Fibroblast of skin of back (primary cell): ENCODE data around the gene NRG3.

Experiments
- DNase-seq: peaks from one replicate; pipeline ENCODE4 v3.0.0-alpha.2; 2013

NRG3 gene

GRCh38 chr10:82394122-82394521 lies 519.1 kb downstream of the NRG3 start:
- DNase-seq = peak; percentile 8

DNA sequence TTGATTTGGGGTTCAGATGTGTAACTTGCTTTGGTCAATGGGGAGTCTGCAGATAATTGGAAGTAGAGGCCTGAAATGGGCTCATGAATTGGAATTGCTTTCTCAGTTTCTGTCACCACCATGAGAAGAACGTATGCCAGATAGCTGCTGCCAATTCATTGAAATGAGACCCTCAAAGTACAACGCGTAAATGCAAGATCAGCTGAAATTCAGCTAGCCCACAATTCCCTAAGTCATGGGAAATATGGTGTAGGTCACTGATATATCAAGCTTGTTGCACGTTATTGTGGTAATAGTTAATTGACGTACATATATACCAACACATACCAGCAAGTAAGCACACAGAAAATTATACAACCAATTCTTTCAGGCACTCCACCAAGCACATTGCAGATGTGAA lies 520.0 kb downstream of the NRG3 start:
- no peak for DNase-seq

DNA sequence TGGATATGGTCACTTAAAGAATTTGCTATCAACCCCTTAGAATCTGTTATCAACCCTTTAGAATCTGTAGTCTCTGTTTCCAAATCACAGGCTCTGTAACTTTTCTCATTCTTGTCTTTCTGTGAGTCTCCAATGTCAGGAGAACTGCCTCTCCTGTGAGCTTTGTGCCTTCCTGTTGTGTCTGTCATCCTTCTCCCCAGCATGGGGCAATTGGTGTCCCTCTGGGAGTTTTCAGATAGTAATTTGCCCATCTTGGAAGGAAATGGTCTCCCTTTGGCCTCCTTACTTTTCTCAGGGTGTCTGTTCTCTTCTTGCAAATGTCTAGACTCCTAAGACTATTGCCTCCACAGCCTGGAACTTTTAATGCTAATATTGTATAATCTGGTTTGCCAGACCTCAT lies 521.9 kb downstream of the NRG3 start:
- no peak for DNase-seq

DNA sequence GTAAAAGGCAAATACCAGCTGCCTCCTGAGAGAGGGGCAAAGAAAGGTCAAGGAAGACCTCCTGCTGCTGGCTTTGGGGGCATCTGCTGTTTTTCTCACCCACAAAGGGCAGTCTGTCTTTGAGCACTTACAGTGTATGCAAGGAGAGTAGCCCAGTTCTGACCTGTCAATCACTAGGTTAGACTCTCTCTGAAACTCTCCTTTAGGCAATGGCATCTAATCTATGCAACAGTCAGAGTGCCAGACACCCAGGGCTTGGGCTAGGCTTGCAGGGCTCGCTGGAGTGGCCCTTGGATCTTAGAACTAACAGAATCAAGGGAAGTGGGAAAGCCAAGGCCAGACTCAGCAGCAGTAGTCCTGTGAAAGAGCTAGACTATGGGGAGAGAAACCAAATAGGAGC lies 522.9 kb downstream of the NRG3 start:
- DNase-seq = no peak

DNA sequence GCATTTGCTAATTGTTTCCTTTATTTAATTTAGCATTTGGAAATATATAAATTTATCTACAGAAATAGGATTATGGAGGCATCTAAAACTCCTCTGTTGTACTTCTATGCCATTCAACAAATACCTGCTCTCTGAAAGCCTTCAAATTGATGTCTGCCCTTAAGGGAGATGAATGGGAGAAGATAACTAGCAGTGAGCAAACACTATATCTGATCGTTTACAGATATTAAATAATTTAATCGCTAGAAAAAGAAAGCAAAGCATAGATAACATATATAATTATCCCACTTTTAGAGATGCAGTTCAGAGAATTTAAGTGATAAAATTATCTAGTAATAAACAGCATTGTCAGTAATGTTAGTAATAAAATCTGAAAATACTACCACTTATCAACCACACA lies 524.9 kb downstream of the NRG3 start:
- DNase-seq = no peak

DNA sequence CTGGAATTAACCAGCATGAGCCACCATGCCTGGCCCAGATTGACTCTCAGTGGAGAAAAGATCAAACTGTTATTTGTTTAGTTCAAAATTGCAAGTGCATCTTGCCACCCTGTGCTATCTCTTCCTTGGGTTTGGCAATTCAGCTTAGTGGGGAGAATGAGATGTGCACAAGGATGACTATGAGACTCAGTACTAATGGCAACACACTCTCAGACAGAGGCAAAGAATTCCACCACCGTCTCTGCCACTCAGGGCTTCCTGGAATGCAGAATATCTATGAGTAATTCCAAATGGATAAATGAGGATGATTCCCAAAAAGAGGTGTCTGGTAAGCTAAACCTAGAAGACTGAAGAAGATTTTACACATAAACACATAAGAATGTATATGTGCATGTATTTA lies 525.8 kb downstream of the NRG3 start:
- DNase-seq = peak; percentile 37

DNA sequence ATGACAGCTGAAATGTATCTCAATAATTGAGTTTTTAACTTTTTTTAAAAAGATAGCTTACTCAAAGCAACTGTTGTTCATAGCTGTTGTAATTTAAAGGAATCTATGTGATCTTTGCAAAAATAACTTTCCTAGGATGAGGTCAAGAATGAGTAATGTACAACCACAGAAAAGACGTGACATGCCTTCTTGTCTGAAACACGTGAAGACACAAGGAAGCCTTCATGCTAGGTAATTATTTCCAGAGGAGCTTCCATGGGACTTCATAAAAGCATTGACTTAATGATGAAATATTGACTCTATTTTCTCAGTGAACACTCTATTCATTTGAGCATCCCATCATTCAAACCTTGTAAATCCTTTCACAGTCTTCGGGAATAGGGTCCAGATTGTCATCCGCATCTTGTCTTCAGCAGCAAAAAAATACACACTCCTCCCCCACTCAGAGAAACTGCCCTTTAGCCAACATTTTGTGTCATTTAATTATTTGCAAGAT lies 528.0 kb downstream of the NRG3 start:
- peak; percentile 35 for DNase-seq

DNA sequence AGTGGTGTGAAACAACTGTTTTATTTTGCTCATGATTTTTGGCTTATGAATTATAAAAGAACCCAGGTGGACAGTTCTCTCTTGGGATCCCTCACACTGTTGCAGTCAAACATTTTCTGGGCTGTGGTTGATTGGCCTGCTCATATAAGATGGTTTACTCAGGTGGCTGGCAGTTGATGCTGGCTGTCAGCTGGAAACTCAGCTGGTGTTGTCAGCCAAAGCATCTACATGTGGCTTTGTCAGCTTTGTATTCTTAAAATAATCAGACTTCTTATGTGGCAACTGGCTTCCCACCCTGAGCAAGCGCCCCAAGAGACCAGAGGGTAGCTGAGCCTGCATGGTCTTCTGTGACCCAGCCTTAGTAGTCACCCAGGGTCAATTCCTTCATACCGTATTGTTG lies 534.7 kb downstream of the NRG3 start:
- DNase-seq = no peak

DNA sequence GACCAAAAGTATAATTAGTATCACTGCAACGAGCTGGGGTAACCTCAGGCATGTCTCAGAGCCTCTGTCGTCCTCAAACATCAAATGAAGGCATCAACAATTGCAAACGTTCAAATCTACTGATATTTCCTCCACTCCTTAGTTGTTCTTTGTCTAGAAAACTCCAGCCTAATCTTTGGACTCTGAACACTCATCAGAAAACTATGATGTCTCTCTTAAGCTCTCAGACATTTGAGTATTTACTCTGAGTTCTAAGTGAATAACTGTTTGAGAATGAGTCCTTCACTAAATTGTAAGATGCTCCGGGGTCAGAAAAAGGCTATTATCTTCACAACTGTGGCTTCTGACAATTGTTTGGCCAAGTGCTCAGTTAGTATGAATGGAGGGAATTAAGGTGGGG lies 536.4 kb downstream of the NRG3 start:
- DNase-seq = peak; percentile 30

DNA sequence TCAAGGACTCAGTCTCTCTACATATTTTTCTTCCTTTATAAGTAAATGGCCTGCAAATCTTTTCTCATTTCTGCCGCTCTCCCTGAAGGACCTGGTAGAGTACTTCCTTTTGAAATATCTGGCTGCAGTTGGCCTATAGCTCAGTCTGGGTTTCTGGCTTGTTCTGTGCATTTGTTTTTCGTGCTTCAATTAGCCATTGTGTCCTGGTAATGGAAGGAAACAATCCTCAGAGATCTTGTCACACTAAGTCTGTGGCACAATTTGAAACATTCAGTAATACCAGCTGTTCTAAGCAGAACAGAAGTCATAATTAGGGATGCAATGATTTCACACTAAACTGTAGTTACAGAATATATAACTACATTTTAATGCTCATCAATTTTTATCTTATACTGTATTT lies 545.0 kb downstream of the NRG3 start:
- no peak for DNase-seq

DNA sequence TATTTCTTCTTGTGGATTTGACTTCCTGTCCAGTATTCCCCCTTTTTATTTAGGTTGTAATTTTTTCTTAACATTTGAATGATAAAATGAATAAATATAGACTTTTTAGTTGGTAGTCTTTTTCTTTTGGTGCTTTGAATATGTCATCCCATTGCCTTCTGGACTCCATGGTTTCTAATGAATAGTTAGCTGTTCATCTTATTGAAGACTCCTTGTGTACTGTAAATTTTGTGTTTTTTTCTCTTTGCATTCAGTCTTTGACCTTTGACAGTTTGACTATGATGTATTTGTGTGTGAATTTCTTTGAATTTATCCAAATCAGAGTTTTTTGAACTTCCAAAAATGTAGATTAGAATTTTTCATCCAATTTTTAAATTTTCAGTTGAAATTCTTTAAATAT lies 554.3 kb downstream of the NRG3 start:
- DNase-seq = no peak

GRCh38 chr10:82438277-82438676 lies 563.3 kb downstream of the NRG3 start:
- DNase-seq = no peak

DNA sequence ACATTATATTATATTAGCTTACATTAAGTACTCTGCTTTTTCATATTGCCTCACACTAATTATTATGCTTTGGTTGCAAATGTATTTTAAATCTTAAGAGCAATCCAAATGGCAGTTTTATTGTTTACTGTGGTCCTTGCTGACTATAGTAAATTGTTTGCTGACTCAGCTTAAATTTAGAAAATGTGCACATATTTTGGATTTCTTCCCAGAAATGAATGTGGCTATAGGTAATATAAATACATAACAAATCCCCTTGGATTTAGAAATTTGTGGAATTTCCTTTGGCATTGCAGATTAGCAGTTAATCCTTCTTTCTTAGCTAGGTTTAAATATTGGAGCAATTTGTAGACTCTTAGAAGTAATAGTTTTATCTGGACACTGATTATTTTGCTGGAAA lies 565.8 kb downstream of the NRG3 start:
- DNase-seq = no peak

DNA sequence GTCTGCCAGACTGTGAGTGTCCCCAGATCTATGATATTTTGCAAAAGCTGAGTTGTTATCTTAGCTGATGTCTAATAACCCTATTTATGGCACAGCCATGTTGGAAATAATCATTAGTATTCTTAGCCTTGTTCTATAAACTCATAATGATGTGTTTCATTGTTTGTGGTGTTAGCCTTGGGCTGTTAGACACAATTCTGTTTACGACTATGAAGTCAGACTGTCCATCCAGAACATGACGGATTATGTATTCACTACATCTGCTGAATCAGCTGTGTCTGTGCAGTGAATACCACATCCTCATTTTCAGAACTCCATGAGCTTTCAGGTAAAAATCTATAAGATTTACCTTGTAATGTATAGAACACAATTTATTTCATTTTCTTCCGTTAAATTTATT lies 577.1 kb downstream of the NRG3 start:
- DNase-seq = no peak

GRCh38 chr10:82452676-82453075 lies 577.7 kb downstream of the NRG3 start:
- DNase-seq = no peak

GRCh38 chr10:82453678-82454293 lies 578.8 kb downstream of the NRG3 start:
- no peak for DNase-seq

- no peak for DNase-seq
These were observed 588.0 kb downstream of the NRG3 start for GRCh38 chr10:82462910-82463551.

DNA sequence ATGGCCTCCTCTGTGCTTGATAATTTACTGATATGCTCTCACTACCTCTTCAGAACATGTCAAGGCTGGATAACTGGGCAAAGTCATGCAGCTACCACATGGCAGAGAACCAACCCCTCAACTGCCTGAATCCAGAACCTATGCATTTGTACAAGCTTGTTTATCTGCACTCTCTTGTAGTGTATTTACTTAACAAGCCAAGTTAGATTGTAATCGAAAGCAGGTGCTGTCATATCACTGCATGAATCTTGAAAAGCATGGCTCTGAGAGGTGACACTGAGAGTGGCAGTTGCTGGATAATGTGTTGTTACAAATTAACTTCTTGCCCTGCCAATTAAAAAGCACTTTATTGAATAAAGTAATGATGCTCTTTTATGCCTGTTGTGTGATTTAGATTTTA lies 588.6 kb downstream of the NRG3 start:
- no peak for DNase-seq

DNA sequence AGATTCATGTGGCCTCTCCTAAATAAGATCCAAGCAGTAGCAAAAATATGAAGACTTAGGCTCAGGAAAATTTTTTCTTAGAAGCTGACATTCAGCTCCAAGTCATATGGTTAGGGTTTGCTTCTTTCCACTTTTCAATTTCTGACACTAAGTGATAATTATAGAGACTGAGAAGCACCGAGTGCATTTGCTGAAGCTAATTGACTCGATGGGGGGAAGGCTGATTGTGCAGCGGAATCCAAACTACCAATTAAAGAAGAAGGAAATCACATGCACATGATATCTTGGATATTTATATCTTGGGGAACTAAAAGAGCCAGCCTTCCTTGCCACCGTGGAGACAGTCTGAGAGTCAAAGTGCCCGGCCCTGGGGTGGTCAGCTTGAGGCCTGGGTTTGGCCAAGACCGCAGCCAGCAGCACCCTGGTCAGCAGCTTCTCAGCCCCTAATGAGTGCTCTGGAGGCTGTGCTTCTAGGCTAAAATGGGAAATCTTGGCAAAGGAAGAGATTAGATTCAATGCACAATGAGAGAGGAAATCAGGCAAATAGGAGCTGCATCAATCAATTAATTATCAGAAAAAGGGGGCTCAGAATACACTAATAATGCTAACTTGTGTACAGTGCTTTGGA lies 589.3 kb downstream of the NRG3 start:
- no peak for DNase-seq

DNA sequence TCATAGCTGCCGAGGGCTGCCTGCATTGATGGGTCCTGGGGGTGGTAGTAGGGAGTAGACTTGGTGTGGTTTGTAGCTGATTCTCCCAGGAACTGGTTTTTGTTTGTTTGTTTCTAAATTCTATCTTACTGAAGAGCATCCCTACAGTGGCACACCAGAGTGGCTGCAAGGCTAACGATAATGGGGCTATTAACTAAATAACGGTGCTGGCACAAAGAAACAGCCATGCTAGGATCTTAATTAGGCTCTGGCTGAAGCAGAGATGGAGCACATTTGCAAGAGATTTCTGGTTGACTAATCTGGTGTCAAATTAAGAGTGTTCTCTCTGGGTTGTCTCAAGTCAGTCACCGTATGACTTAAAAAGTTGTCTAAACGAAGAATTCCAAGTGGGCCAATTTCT lies 590.0 kb downstream of the NRG3 start:
- no peak for DNase-seq

GRCh38 chr10:82468453-82468852 lies 593.5 kb downstream of the NRG3 start:
- no peak for DNase-seq

DNA sequence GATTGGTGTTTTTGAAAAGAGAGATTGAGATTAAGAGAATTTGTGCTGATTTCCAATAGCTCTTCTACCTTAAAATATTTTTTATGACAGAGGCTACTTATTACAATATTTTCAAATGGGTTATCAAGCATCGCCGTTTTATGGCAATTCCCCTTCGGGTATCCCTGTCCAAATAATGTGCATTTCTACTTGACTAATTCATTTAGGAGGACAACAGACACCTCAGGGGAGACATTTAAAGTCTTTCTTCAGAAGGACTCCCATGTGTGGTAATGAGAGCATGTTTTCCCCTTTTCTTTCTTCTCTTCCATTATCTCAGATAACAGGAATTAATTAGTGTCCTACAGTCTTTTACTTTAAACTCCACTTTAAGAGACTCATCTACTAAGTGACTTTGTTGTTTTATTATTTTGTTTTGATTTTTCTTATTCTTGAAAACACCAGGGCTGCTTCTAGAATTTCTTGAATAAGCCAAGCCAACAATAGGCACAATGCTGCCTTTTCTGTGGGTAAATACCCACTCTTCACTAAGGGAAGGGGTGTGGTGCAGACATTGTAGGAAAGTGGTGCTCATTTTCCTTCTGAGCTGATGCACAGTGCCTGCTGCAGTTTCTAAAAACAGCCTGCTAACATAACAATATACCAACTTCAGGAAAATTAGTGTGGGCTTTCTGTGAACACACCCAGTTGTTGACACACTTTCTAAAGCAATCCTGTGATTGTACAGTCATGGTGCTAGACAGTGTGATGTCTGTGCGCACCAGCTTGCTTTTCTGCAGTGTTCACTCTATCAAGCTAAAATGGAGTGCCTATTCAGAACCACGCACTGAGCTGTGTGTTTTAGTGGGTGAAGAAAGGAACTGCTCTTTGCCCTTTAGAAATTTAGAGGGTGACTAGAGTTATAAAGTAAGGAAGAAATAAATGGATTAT lies 597.7 kb downstream of the NRG3 start:
- DNase-seq = no peak

DNA sequence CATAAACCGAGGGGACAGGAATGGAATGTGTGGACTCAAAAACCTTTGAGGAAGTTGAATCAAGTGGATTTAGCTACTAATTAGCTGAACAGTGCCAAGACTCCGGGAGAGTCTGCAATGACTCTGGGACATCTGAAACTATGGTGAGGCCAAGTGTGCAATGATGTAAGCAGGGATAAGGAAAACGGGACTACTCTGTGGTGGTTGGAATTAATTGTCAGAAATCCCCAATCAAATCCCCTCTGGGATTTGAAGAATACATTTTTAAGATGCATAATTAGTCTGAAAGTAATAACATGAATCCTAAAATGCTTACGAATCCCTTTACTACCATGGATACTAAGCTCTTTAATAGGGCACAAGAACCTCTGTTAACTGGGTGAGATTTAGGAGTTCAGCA lies 602.8 kb downstream of the NRG3 start:
- DNase-seq = no peak
